LNCaP clone FGC (cell line): ENCODE data around the gene TIGD1.

Experiments used
- DNase-seq: peaks from one replicate; pipeline ENCODE4 v3.0.0-alpha.2; 2011; ENCODE audit warnings: low read depth
- H3K4me3 ChIP-seq: 2 replicates; pipeline ENCODE4 v1.5.1; 2011; ENCODE audit warnings: mild to moderate bottlenecking, low read depth, low read length, control low read depth
- TF ChIP-seq, protein P1 (sequence below): IDR thresholded peaks from 2 replicates; pipeline ENCODE4 v1.5.1; 2012; ENCODE audit warnings: mild to moderate bottlenecking; ENCODE audit not compliant: control insufficient read depth, insufficient read depth; ENCODE audit errors: extremely low read depth

Gene TIGD1

DNA sequence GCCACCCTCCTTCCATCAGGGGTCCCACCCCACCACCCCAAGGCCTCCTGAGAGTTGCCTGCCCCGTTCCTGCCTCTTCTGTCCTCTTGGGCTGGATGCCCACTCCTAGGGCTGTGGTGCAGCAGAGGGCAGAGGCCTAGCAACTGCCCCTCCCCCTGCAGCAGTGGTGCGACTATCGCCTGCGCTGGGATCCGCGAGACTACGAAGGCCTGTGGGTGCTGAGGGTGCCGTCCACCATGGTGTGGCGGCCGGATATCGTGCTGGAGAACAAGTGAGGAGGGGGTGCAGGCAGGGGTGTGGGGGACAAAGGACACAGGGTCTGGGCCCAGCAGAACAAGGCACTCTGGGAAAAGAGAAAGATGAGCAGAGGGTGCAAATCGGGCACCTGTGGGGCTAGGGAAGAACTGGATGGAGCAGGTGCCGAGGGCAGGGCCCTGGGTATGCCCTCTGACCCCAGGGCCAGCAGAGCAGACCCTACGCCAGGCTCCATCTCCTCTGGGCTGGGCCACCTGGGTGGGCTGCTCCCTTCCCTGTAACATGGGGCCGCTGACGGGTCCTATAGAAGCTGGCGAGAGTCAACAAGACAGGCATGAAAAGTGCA lies 9.8 kb downstream of the TIGD1 start:
- no peak for DNase-seq
- H3K4me3 ChIP-seq, result no peak overlapping the region
- TF ChIP-seq, protein P1, sequence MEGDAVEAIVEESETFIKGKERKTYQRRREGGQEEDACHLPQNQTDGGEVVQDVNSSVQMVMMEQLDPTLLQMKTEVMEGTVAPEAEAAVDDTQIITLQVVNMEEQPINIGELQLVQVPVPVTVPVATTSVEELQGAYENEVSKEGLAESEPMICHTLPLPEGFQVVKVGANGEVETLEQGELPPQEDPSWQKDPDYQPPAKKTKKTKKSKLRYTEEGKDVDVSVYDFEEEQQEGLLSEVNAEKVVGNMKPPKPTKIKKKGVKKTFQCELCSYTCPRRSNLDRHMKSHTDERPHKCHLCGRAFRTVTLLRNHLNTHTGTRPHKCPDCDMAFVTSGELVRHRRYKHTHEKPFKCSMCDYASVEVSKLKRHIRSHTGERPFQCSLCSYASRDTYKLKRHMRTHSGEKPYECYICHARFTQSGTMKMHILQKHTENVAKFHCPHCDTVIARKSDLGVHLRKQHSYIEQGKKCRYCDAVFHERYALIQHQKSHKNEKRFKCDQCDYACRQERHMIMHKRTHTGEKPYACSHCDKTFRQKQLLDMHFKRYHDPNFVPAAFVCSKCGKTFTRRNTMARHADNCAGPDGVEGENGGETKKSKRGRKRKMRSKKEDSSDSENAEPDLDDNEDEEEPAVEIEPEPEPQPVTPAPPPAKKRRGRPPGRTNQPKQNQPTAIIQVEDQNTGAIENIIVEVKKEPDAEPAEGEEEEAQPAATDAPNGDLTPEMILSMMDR, result no peak

DNA sequence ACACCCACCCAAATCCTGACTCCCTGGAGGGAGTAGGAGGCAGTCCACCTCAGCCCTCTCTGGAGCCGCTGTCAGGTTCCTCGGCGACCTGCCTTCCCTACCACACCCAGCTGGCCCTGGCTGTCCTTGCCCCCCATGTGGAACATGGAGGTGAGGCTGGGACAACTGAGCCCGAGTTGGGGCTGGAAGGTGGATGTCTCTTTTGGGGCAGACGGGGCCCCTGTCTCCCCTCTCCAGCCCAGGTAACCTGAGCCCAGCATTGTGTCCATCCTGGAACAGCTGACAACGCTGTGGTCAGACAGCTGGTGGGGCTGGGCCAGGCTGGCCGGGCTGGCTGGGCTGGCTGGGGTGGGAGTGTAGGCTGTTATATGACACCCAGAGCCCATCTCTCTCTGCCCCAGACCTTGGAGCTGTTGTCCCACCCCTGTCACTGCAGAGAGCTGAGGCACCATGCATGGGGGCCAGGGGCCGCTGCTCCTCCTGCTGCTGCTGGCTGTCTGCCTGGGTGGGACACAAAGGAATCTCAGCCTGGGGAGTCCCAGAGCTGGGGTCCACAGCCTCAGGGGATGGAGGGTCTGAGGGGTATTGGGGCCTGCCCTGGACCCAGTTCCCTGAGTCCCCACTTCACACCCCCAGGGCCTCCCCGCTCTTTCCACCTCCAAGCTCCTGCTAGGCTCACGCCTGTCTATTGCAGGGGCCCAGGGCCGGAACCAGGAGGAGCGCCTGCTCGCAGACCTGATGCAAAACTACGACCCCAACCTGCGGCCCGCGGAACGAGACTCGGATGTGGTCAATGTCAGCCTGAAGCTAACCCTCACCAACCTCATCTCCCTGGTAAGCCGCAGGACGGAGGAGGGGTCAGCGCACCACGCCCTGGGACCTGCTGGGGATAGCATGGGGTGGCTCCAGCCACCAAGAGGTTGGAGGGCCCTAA lies 10.8 kb downstream of the TIGD1 start, which contains the start of gene CHRNG:
Gene CHRNG (plus strand): TSS at position 395 of the 934 bp plus-strand sequence. CDS start 56 bp downstream, at position 451.
- TF ChIP-seq, protein P1, result no peak
- no peak for DNase-seq
- H3K4me3 ChIP-seq, result no peak within 1 kb of the TSS

DNA sequence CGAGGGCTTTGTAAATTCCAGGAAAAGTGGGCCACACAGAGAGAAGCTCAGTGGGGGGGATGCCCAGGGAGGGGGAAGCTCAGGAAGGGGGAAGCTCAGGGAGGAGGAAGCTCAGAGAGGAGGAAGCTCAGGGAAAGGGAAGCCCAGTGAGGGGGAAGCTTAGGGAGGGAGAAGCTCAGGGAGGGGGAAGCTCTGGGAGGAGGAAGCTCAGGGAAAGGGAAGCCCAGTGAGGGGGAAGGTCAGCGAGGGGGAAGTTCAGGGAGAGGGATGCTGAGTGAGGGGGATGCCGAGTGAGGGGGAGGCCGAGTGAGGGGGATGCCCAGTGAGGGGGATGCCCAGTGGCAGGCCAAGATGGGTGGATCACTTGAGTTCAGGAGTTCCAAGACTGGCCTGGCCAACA lies 11.7 kb downstream of the TIGD1 start:
- TF ChIP-seq, protein P1, result no peak
- no peak for DNase-seq
- H3K4me3 ChIP-seq, result no peak overlapping the region

DNA sequence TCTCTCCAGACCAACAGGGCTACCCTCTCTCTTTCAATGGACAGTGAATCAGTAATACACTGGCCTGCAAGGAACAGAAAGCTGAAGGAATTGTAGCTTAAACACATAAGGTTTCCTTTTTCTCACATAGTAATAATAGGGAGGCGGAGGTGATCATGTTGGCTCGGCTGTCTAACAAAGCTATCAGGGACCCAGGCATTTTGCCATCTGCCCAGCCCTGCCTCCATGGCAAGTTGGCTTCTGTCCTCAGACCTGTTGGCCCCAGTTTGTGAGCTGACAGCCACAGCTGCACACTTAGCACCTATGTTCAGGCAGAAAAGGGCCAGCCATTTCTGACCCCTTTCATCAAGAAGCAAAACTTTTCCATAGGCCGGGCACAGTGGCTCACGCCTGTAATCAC lies 12.9 kb downstream of the TIGD1 start:
- DNase-seq, result no peak
- TF ChIP-seq, protein P1, result no peak
- H3K4me3 ChIP-seq, result no peak overlapping the region

DNA sequence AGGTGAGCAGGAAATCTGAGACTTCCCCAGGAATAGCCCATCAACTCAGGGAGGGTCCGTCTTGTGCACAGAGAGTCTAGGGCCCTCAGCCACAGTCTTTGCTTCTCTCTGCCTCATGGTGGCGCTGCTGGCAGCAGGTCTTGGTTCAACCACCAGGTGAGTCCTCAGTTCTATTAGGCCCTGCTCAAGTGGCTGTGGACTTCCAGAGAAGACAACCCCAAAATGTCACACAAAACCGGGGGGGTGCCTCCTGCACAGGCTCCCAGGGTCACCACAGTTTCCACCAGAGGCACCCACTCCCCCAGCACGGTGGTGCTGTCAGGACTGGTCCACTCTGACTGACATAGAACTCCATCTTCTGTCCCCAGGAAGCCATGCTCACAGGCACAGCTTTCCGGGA lies 13.3 kb downstream of the TIGD1 start:
- no peak for DNase-seq
- TF ChIP-seq, protein P1, result 0 out of 2 replicates have a peak, but pooled peaks have one; percentile 2
- H3K4me3 ChIP-seq, result no peak overlapping the region

DNA sequence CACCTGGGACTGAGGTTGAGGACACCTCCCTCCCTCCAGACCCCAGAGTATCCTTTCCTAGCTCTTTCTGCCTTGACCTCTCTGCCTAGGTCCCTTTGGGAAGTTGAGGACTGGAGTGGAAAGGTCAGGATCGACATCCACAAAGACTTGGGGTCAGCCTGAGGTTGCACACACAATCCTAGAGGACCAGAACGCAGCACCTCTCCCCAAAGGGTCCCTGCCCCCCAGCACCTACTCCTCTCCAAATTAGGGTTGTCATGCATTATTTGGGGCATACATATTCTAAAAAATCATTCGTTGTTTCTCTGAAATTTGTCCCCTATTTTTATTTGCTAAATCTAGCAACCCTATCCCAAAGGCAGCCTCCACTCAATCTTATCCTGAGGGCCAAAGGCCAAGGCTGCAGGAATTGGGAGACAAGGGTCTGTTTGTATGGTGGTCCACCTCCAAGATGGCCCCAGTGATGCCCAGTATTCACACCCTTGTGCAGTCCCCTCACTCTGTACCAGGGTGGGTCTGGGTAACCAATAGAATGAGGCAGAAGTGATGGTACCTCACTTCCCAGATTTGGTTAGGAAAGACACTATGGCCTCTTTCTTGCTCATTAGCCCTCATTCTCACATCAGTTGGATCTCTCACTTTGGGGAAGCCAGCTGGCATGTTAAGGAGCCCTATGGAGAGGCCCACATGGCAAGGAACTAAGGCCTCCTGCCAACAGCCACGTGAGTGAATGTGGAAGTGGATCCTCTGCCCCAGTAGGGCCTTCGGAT lies 14.4 kb downstream of the TIGD1 start:
- no peak for DNase-seq
- H3K4me3 ChIP-seq, result no peak overlapping the region
- TF ChIP-seq, protein P1, result no peak
